Activated T-cell treated with anti-CD3 and anti-CD28 coated beads, Interleukin-2, amount 50 U/mL, for 72 hours (primary cell): ENCODE measurements around the gene FERMT3. TPM values are rescaled to one million over a fixed set of nuclear protein-coding genes. Genes with fewer than 3 reads are reported as not detected.
A peak's percentile ranks its signal among the peaks of the same experiment; 100 is the strongest.

Source experiments
- ATAC-seq, 2 donors: fragments of 150-1000 bp; cut with Tn5 transposase; replicated peaks in 1 of 2; 2 replicates each; pipeline ENCODE4 v1.10.0; 2021; ENCODE audit warnings: moderate library complexity in 2 of 2, mild to moderate bottlenecking in 1 of 2
- DNase-seq, 2 donors: peaks; one replicate each; pipeline ENCODE4 v3.0.0; 2021 to 2022; ENCODE audit warnings: mixed read lengths in 1 of 2
- H3K27ac Mint-ChIP-seq: one replicate; pipeline ENCODE4 v1.8.0; 2022; ENCODE audit warnings: mild to moderate bottlenecking, moderate library complexity, mixed read lengths
- H3K27me3 Mint-ChIP-seq: one replicate; pipeline ENCODE4 v1.8.0; 2022; ENCODE audit warnings: low read depth, mixed read lengths
- H3K36me3 Mint-ChIP-seq, 2 donors: one replicate each; pipeline ENCODE4 v1.8.0; 2022; ENCODE audit warnings: mixed read lengths in 2 of 2, mild to moderate bottlenecking in 1 of 2; ENCODE audit not compliant: insufficient read depth in 2 of 2
- H3K4me1 Mint-ChIP-seq: one replicate; pipeline ENCODE4 v1.8.0; 2022; ENCODE audit warnings: low read depth, mixed read lengths
- H3K4me3 Mint-ChIP-seq, 2 donors: one replicate each; pipeline ENCODE4 v1.8.0; 2022; ENCODE audit warnings: mild to moderate bottlenecking in 2 of 2, mixed read lengths in 2 of 2, moderate library complexity in 2 of 2
- H3K9me3 Mint-ChIP-seq, 2 donors: one replicate each; pipeline ENCODE4 v1.8.0; 2022; ENCODE audit warnings: mixed read lengths in 2 of 2
- total RNA-seq, 2 donors: library from RNA; stranded (reverse); gene quantifications; one replicate each; pipeline ENCODE4 v1.2.3, GENCODE V29; 2022

Gene FERMT3
- total RNA-seq, 2 donors from 2014 or later = 158 to 164 TPM

GRCh38 chr11:64178203-64178602 is 28.3 kb upstream of the FERMT3 start:
- peak; percentile 32 to 62 for ATAC-seq

DNA sequence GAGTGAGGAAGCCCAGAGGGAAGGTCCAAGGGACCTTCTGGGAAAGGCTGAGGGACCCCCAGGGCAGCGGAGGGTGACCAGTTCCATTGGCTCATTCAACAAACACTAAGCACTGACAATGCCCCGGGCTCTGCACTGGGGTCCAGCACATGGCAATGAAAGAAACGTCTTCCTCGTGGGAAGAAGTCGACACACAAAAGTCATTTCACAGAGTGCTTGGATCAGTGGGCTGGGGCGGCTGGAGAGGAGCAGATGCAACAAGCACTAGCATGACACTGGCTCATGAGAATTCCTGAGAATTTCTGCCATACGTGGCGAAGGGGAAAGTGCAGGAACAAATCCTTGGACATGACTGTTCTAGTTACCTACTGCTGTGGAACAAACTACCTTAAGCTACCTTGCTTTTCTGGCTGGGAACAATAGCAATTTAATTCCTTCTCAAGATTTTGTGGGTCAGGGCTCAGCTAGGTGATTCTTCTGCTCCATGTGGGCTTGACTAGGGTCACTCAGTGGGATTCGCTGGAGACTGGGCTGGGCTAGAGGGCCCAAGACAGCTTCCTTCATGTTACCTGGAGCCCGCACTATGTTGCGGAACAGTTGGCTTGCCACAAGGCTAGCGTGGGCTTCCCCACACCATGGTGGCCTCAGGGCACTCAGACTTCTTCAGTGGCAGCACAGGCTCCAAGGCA is 27.4 kb upstream of the FERMT3 start:
- Mint-ChIP-seq H3K4me1 (peaks cover 48% of the 10 kb centered on the region), H3K36me3 (peaks cover 2 to 3% of the 10 kb centered on the region in 2 donors)

More at GRCh38 chr11:64178203-64178602, 28.3 kb upstream of the FERMT3 start:
- H3K27ac Mint-ChIP-seq = no peak overlapping the region
- H3K36me3 Mint-ChIP-seq = peaks cover 4 to 5% of the 10 kb centered on the region in 2 donors
- peaks cover 4% of the 10 kb centered on the region in 2 donors for H3K9me3 Mint-ChIP-seq
- no peak for DNase-seq
- no peak overlapping the region for H3K4me3 Mint-ChIP-seq
- H3K27me3 Mint-ChIP-seq = no peaks in the 10 kb centered on the region
- H3K4me1 Mint-ChIP-seq = peaks cover 39% of the 10 kb centered on the region

DNA sequence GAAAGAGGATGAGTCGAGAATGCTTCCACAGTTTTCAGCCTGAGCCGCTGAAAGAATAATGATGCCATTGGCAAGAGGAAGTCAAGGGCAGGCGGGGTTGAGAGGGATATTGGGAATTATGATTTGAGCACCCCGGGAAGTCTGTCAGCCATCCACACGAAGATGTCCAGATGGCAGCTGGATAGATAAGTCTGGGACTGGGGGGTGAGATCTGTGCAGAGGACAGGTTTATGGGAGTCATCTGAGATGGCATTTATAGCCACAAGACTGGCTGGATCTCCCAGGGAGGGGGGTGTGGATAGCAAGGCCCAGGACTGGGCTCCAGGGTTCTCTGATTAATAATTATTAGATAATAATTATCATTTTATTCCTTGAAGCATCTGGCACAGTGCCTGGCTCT is 25.6 kb upstream of the FERMT3 start:
- DNase-seq = no peak
- Mint-ChIP-seq H3K4me1 (peaks cover 58% of the 10 kb centered on the region), H3K36me3 (peaks cover under 1 to 1% of the 10 kb centered on the region in 2 donors), H3K27me3 (no peaks in the 10 kb centered on the region), H3K27ac (no peak overlapping the region), H3K9me3 (no peaks in the 10 kb centered on the region), H3K4me3 (no peak overlapping the region)
- no peak for ATAC-seq

More for the DNA sequence above, 27.4 kb upstream of the FERMT3 start:
- Mint-ChIP-seq H3K4me3 (no peak overlapping the region), H3K27me3 (no peaks in the 10 kb centered on the region), H3K9me3 (peaks cover 2% of the 10 kb centered on the region in 2 donors), H3K27ac (no peak overlapping the region)
- no peak for ATAC-seq
- no peak for DNase-seq

GRCh38 chr11:64181506-64182411 is 24.8 kb upstream of the FERMT3 start:
- Mint-ChIP-seq H3K9me3 (no peaks in the 10 kb centered on the region), H3K4me1 (peaks cover 58% of the 10 kb centered on the region), H3K4me3 (peak overlapping the region; percentile 15 to 57), H3K27me3 (no peaks in the 10 kb centered on the region), H3K27ac (no peak overlapping the region), H3K36me3 (peaks cover 2 to 3% of the 10 kb centered on the region in 2 donors)
- ATAC-seq (no peak), DNase-seq (peak; percentile 53 to 69)

DNA sequence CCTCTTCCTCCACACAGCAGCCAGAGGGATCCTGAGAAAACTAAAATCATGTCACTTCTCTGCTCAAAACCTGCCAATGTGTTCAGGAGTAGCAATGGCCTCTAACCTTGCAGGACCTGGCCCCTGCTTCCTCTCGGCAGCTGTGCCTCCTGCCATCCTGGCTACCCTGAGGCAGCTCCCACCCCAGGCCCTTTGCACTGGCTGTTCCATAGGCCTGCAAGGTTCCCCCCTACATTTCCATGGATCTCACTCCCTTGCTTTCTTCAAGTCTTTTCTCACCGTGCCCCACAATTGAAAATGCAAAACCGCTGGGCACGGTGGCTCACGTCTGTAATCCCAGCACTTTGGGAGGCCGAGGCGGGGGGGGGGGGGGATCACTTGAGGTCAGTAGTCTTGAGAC is 22.6 kb upstream of the FERMT3 start:
- H3K4me3 Mint-ChIP-seq = peak overlapping the region; percentile 43 to 94
- H3K27me3 Mint-ChIP-seq = no peaks in the 10 kb centered on the region
- DNase-seq = no peak
- ATAC-seq = no peak
- H3K9me3 Mint-ChIP-seq = no peaks in the 10 kb centered on the region
- peaks cover 3 to 4% of the 10 kb centered on the region in 2 donors for H3K36me3 Mint-ChIP-seq
- peaks cover 50% of the 10 kb centered on the region for H3K4me1 Mint-ChIP-seq
- peak overlapping the region; percentile 93 for H3K27ac Mint-ChIP-seq

DNA sequence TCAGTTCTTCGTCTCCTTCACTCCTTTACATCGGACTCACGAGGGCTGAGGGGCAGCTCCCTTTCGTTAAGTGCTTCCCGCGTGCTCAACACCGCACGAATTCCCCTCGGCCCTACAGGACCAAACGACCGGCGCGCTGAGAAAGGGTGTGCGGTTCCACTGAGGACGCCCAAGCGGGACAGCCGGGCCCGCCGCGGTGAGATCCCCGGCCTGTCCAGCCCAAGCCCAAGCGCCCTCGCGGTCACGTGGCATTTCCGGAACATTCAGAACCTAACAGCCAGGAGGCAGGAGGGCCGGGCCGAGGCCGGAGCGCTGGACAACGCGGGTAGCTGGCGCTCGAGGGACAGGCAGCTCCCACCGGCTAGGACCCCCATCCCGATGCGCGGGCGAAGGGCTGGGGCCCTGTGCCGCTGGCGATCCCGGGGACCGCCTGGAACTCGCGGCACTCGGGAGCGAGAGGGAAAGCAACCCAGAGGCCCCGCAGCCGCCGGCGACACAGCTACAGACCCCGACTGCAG is 21.3 kb upstream of the FERMT3 start:
- H3K4me3 Mint-ChIP-seq = peak overlapping the region; percentile 85 to 94
- DNase-seq = no peak
- ATAC-seq = peak in 1 of 2 donors; percentile 4
- no peaks in the 10 kb centered on the region for H3K9me3 Mint-ChIP-seq
- H3K27me3 Mint-ChIP-seq = no peaks in the 10 kb centered on the region
- H3K4me1 Mint-ChIP-seq = peaks cover 56% of the 10 kb centered on the region
- peak overlapping the region; percentile 93 for H3K27ac Mint-ChIP-seq
- H3K36me3 Mint-ChIP-seq = peaks cover 3 to 4% of the 10 kb centered on the region in 2 donors

DNA sequence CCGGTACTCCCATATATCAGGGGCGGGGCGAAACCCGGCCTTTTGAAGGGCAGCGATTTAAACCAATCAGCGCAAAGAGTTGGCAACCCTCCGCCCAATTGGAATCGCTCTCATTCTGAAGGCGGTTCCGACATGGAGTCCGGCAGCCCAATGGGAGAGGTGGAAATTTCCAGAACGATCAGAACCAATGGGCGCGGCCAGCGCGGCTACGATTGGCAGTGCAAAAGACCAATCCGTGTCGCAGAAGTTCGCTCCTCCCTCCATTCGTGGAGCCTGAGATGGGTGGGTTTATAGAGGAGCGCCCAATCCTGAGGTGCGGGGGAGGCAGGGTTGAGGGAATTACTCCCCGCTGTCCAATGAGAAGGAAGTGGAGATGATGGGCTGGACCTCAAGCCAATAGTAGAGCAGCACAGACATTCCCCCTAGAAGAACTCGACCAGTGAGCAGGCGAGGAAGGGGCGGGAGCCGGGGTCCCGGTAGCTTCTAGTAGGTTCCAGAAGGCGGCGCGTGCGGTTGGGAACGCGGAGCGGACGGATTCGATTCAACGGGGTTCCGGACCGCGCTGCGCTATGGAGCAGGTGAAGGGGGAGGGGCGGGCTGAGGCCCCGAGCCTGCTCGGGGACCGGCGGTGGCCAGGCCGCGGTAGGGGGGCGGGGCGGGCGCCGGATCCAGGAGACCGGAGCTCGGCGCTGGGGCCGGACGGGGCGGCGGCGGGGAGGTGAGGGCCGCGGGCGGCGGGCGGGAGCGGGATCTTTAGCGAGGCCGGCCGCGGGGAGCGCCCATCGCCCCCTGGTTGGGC is 20.6 kb upstream of the FERMT3 start, which contains the start of gene STIP1:
Gene STIP1, plus strand, starts transcription at position 479 of the 799 bp plus-strand sequence. Its CDS starts 91 bp downstream, at position 570.
- Mint-ChIP-seq H3K36me3 (peaks cover 3 to 6% of the 10 kb centered on the region in 2 donors), H3K27ac (peak within 1 kb of the TSS; percentile 93), H3K9me3 (no peaks in the 10 kb centered on the region), H3K27me3 (no peaks in the 10 kb centered on the region), H3K4me3 (peak within 1 kb of the TSS; percentile 85 to 94), H3K4me1 (peaks cover 58% of the 10 kb centered on the region)
- peak; percentile 85 to 88 for ATAC-seq
- peak; percentile 97 to 99 for DNase-seq

DNA sequence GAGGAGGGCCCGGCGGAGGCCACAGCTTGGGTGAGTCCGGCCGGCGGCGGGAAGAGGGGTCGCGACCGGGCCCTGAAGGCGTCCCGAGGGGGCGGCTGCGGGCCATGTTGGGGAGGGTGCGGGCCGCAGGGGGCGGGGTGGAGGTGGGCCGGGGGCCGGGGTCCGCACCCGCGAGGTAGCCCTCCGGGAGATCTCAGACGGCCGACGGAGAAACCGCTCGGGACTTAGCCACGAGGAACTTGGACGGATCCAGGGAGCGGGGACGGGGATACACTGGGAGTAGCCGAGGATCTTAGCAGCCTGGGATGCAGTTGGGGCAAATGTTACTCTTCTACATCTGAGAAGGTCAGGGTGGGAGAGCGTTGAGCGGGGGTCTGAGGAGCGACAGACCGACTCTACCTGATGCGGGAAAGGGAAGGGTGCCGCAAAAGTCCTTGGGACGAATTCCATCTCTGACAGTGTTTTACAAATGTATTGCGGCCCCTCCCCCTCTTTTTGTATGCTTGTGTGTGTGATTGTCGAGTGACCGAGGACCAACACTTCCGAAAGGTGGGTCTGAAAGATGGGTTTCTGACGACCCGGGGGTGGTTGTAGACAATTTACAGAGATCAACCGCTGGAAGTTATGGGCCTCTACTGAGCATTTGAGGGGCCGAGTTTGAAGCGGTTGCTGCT is 19.9 kb upstream of the FERMT3 start:
- H3K4me1 Mint-ChIP-seq = peaks cover 53% of the 10 kb centered on the region
- H3K27ac Mint-ChIP-seq = no peak overlapping the region
- DNase-seq = peak; percentile 56 to 69
- no peaks in the 10 kb centered on the region for H3K9me3 Mint-ChIP-seq
- no peak overlapping the region for H3K4me3 Mint-ChIP-seq
- no peaks in the 10 kb centered on the region for H3K27me3 Mint-ChIP-seq
- ATAC-seq = no peak
- peaks cover 3 to 10% of the 10 kb centered on the region in 2 donors for H3K36me3 Mint-ChIP-seq

DNA sequence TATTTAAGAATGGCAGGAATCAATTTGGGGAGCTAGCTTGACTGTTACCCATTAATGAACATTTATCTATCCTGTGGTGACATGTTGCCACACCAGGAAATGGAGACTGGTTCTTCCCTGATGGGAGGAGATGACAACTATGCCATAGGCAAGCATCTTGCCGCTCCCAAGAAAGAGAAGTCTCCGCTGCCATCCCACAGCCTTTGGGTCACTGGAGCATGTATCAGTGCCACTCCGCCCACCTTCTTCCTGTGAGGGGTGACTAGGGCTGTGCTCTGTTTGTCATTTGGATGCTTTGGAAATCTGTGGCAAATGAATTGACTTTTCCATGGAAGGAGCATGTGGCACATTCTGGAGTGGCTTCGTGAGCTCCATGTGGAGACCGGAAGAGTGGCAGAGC is 14.1 kb upstream of the FERMT3 start:
- no peak overlapping the region for H3K4me3 Mint-ChIP-seq

GRCh38 chr11:64196626-64197025 is 9.9 kb upstream of the FERMT3 start:
- Mint-ChIP-seq H3K9me3 (no peaks in the 10 kb centered on the region), H3K36me3 (peaks cover 19 to 46% of the 10 kb centered on the region in 2 donors), H3K4me1 (peaks cover 7% of the 10 kb centered on the region), H3K27me3 (no peaks in the 10 kb centered on the region), H3K4me3 (no peak overlapping the region), H3K27ac (no peak overlapping the region)
- no peak for DNase-seq
- no peak for ATAC-seq

More for the DNA sequence above, 14.1 kb upstream of the FERMT3 start:
- ATAC-seq (no peak), DNase-seq (no peak)
- Mint-ChIP-seq H3K27me3 (no peaks in the 10 kb centered on the region), H3K36me3 (peaks cover 15 to 38% of the 10 kb centered on the region in 2 donors), H3K4me1 (peaks cover 30% of the 10 kb centered on the region), H3K9me3 (no peaks in the 10 kb centered on the region), H3K27ac (no peak overlapping the region)

GRCh38 chr11:64198511-64198910 is 8.0 kb upstream of the FERMT3 start:
- ATAC-seq (no peak), DNase-seq (no peak)
- peaks cover 3% of the 10 kb centered on the region for H3K4me1 Mint-ChIP-seq
- no peaks in the 10 kb centered on the region for H3K27me3 Mint-ChIP-seq
- peaks cover 20 to 46% of the 10 kb centered on the region in 2 donors for H3K36me3 Mint-ChIP-seq
- H3K4me3 Mint-ChIP-seq = no peak overlapping the region
- H3K27ac Mint-ChIP-seq = no peak overlapping the region
- H3K9me3 Mint-ChIP-seq = no peaks in the 10 kb centered on the region

DNA sequence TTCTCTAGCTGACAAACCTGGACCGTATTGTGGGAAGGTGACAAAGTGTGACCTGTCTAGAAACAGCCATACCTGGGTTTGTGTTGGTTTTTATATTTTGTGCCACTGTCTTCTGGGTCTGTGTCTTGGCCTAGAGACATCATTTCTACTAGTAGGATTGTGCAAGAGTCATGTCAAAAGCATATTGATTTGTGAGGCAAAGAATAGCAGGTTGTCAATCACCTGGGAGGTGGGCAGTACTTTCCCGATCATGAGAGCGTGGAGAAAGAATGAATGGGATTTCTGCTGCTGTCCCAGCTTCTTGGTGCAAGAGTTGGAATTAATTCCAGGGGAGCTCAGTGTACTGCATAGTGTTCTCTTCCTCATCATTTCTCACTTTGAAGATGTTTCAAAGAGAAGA is 5.0 kb upstream of the FERMT3 start:
- ATAC-seq = no peak
- H3K27me3 Mint-ChIP-seq = no peaks in the 10 kb centered on the region
- no peak for DNase-seq
- peak overlapping the region; percentile 13 for H3K27ac Mint-ChIP-seq
- peaks cover 31% of the 10 kb centered on the region for H3K4me1 Mint-ChIP-seq
- H3K4me3 Mint-ChIP-seq = no peak overlapping the region
- H3K36me3 Mint-ChIP-seq = peaks cover 14 to 38% of the 10 kb centered on the region in 2 donors
- H3K9me3 Mint-ChIP-seq = no peaks in the 10 kb centered on the region
